ENCODE results near the gene LAMA2. TPM values are rescaled to one million over a fixed set of nuclear protein-coding genes. Genes with fewer than 3 reads are reported as not detected.

The LAMA2 gene
- total and polyA plus RNA-seq, 8 donors, result 3.4 to 110 (median 31.6) TPM

- intact Hi-C loops (cut with DNase I; ENCODE audit: low total_unique reads), result loop anchor here (10.0 kb wide), 1 partner anchor 85 kb away; no protein-coding TSS in a partner anchor
- Histone ChIP-seq H3K27me3 (no peaks in the 10 kb centered on the region), H3K36me3 (peaks cover 0 to 21% (median 14%) of the 10 kb centered on the region in 4 donors), H3K27ac (peak overlapping the region in 1 of 5 donors; percentile 11), H3K4me1 (peaks cover 0 to 46% (median 11%) of the 10 kb centered on the region in 4 donors), H3K4me3 (no peak overlapping the region), H3K9me3 (no peaks in the 10 kb centered on the region)
- no peak for DNase-seq
- no peak for TF ChIP-seq CTCF (IDR thresholded peaks at IDR 0.05)
- TF ChIP-seq EP300 (IDR thresholded peaks at IDR 0.05), result no peak
- no peak for TF ChIP-seq POLR2A (IDR thresholded peaks at IDR 0.05)
- no peak for TF ChIP-seq POLR2AphosphoS5 (IDR thresholded peaks at IDR 0.05)
- 81 to 92% (median 90%) methylated on average over 4 of the region's 4 CpGs for WGBS, 5 donors
Measured at GRCh38 chr6:129499843-129500219, 616.9 kb downstream of the LAMA2 start.

GRCh38 chr6:129500958-129501739, 618.2 kb downstream of the LAMA2 start:
- DNase-seq, result peak; percentile 33 to 67
- Histone ChIP-seq H3K27ac (peak overlapping the region in 1 of 5 donors; percentile 46), H3K4me1 (peaks cover 0 to 46% (median 11%) of the 10 kb centered on the region in 4 donors), H3K27me3 (no peaks in the 10 kb centered on the region), H3K4me3 (no peak overlapping the region), H3K36me3 (peaks cover 0 to 34% (median 24%) of the 10 kb centered on the region in 4 donors), H3K9me3 (no peaks in the 10 kb centered on the region)
- 69 to 75% (median 72%) methylated on average over 13 of the region's 13 CpGs for WGBS, 5 donors
- no peak for TF ChIP-seq POLR2A (IDR thresholded peaks at IDR 0.05)
- TF ChIP-seq POLR2AphosphoS5 (IDR thresholded peaks at IDR 0.05), result no peak
- TF ChIP-seq EP300 (IDR thresholded peaks at IDR 0.05), result no peak
- no peak for TF ChIP-seq CTCF (IDR thresholded peaks at IDR 0.05)
- intact Hi-C loops (cut with DNase I; ENCODE audit: low total_unique reads), result loop anchor here (10.0 kb wide), 1 partner anchor 84 kb away; no protein-coding TSS in a partner anchor

GRCh38 chr6:129501740-129502660, 619.1 kb downstream of the LAMA2 start:
- intact Hi-C loops (cut with DNase I; ENCODE audit: low total_unique reads), result loop anchor here (10.0 kb wide), 1 partner anchor 83 kb away; no protein-coding TSS in a partner anchor
- H3K27ac ChIP-seq, result no peak overlapping the region

More at GRCh38 chr6:129501740-129502660, 619.1 kb downstream of the LAMA2 start:
- no peak for DNase-seq
- WGBS, 5 donors, result 81 to 88% (median 86%) methylated on average over 6 of the region's 6 CpGs
- no peaks in the 10 kb centered on the region for H3K9me3 ChIP-seq
- TF ChIP-seq EP300 (IDR thresholded peaks at IDR 0.05) (no peak), POLR2A (IDR thresholded peaks at IDR 0.05) (no peak), CTCF (IDR thresholded peaks at IDR 0.05) (no peak)
- peaks cover 0 to 46% (median 11%) of the 10 kb centered on the region in 4 donors for H3K4me1 ChIP-seq
- H3K4me3 ChIP-seq, result no peak overlapping the region
- peaks cover 0 to 36% (median 25%) of the 10 kb centered on the region in 4 donors for H3K36me3 ChIP-seq
- no peaks in the 10 kb centered on the region for H3K27me3 ChIP-seq

Measured in stomach (tissue), 9 donors.